Activated T-helper 1 cell treated with anti-CD3 and anti-CD28 coated beads, Interleukin-12 subunit alpha, Interleukin-12 subunit beta, Interleukin-2, Interleukin-4 antibody, amounts not matched to agents 30 ng/mL and 10 ng/mL and 1 ng/mL, durations not matched to agents 14 hours and 24 hours and 36 hours (primary cell): ENCODE results near the gene MYH9. TPM values are rescaled to one million over a fixed set of nuclear protein-coding genes. Genes with fewer than 3 reads are reported as not detected.
"Not testable (repeated sequence)": the region's sequence is repeated elsewhere in the genome, so short reads cannot be mapped to it uniquely, and the experiment has no call there.

Experiments used
- DNase-seq: peaks from one replicate; pipeline ENCODE4 v3.0.0; 2021; ENCODE audit warnings: low spot score
- H3K27ac Mint-ChIP-seq: one replicate; pipeline ENCODE4 v1.8.0; 2021; ENCODE audit warnings: mild to moderate bottlenecking, mixed read lengths
- H3K27me3 Mint-ChIP-seq: one replicate; pipeline ENCODE4 v1.8.0; 2022; ENCODE audit warnings: mild to moderate bottlenecking, moderate library complexity, mixed read lengths; ENCODE audit not compliant: insufficient read depth
- H3K36me3 Mint-ChIP-seq: one replicate; pipeline ENCODE4 v1.8.0; 2021; ENCODE audit warnings: low read depth, mixed read lengths
- H3K4me1 Mint-ChIP-seq: one replicate; pipeline ENCODE4 v1.8.0; 2021; ENCODE audit warnings: low read depth, mixed read lengths
- H3K4me3 Mint-ChIP-seq: one replicate; pipeline ENCODE4 v1.8.0; 2021; ENCODE audit warnings: mild to moderate bottlenecking, moderate library complexity, mixed read lengths
- H3K9me3 Mint-ChIP-seq: one replicate; pipeline ENCODE4 v1.8.0; 2021; ENCODE audit warnings: mixed read lengths
- intact Hi-C: fragments of 100-400 bp; cut with micrococcal nuclease; formaldehyde crosslinking; loops from one replicate; pipeline ENCODE4 v1.15.1; 2024
- total RNA-seq: library from RNA; stranded (reverse); gene quantifications from 2 replicates; pipeline ENCODE4 v1.2.3, GENCODE V29; 2022

MYH9 gene
- total RNA-seq, 1 donor from 2014 or later = 618 TPM

GRCh38 chr22:36271231-36271630, 116.5 kb downstream of the MYH9 start:
- H3K4me1 Mint-ChIP-seq, intact Hi-C loops, H3K9me3 Mint-ChIP-seq, H3K27ac Mint-ChIP-seq, H3K4me3 Mint-ChIP-seq, DNase-seq, H3K27me3 Mint-ChIP-seq: not testable (repeated sequence)
- H3K36me3 Mint-ChIP-seq = peaks cover 15% of the 10 kb centered on the region

GRCh38 chr22:36267896-36268485, 119.8 kb downstream of the MYH9 start:
- Mint-ChIP-seq H3K9me3 (no peaks in the 10 kb centered on the region), H3K4me1 (no peaks in the 10 kb centered on the region), H3K27me3 (no peaks in the 10 kb centered on the region), H3K4me3 (no peak overlapping the region), H3K27ac (no peak overlapping the region), H3K36me3 (peaks cover 33% of the 10 kb centered on the region)
- no peak for DNase-seq
- intact Hi-C loops = no loop called here

- no peak overlapping the region for H3K4me3 Mint-ChIP-seq
- no peak overlapping the region for H3K27ac Mint-ChIP-seq
- no peak for DNase-seq
- H3K4me1 Mint-ChIP-seq = no peaks in the 10 kb centered on the region
- no peaks in the 10 kb centered on the region for H3K27me3 Mint-ChIP-seq
- H3K9me3 Mint-ChIP-seq = no peaks in the 10 kb centered on the region
- peaks cover 41% of the 10 kb centered on the region for H3K36me3 Mint-ChIP-seq
- intact Hi-C loops = no loop called here
Measured at GRCh38 chr22:36267058-36267457, 120.7 kb downstream of the MYH9 start.

- H3K27me3 Mint-ChIP-seq, H3K4me3 Mint-ChIP-seq, H3K4me1 Mint-ChIP-seq, DNase-seq, H3K27ac Mint-ChIP-seq, intact Hi-C loops, H3K9me3 Mint-ChIP-seq: not testable (repeated sequence)
- H3K36me3 Mint-ChIP-seq = peaks cover 62% of the 10 kb centered on the region
Measured at GRCh38 chr22:36263886-36264664, 123.7 kb downstream of the MYH9 start.

- H3K27ac Mint-ChIP-seq, DNase-seq, H3K27me3 Mint-ChIP-seq, H3K9me3 Mint-ChIP-seq, intact Hi-C loops, H3K4me3 Mint-ChIP-seq: not testable (repeated sequence)
- H3K4me1 Mint-ChIP-seq = peaks cover 15% of the 10 kb centered on the region
- peaks cover 65% of the 10 kb centered on the region for H3K36me3 Mint-ChIP-seq
Measured at GRCh38 chr22:36263216-36263673, 124.5 kb downstream of the MYH9 start.

GRCh38 chr22:36262307-36262706, 125.5 kb downstream of the MYH9 start:
- H3K27me3 Mint-ChIP-seq, intact Hi-C loops: not testable (repeated sequence)

GRCh38 chr22:36261675-36262074, 126.1 kb downstream of the MYH9 start:
- H3K27ac Mint-ChIP-seq, DNase-seq, H3K4me3 Mint-ChIP-seq, H3K9me3 Mint-ChIP-seq, H3K27me3 Mint-ChIP-seq, intact Hi-C loops: not testable (repeated sequence)
- H3K4me1 Mint-ChIP-seq = peaks cover 26% of the 10 kb centered on the region
- H3K36me3 Mint-ChIP-seq = peaks cover 63% of the 10 kb centered on the region

More at GRCh38 chr22:36262307-36262706, 125.5 kb downstream of the MYH9 start:
- not testable (repeated sequence) for H3K9me3 Mint-ChIP-seq, DNase-seq, H3K4me3 Mint-ChIP-seq, H3K27ac Mint-ChIP-seq
- Mint-ChIP-seq H3K4me1 (peaks cover 21% of the 10 kb centered on the region), H3K36me3 (peaks cover 66% of the 10 kb centered on the region)

GRCh38 chr22:36259615-36260300, 128.0 kb downstream of the MYH9 start:
- no peak for DNase-seq
- no peak overlapping the region for H3K4me3 Mint-ChIP-seq
- no peaks in the 10 kb centered on the region for H3K9me3 Mint-ChIP-seq
- intact Hi-C loops = loop anchor here (2.0 kb wide), 1 partner anchor 17 kb away; no protein-coding TSS in a partner anchor
- H3K4me1 Mint-ChIP-seq = peaks cover 45% of the 10 kb centered on the region
- H3K27me3 Mint-ChIP-seq = no peaks in the 10 kb centered on the region
- peak overlapping the region; percentile 44 for H3K27ac Mint-ChIP-seq
- H3K36me3 Mint-ChIP-seq = peaks cover 56% of the 10 kb centered on the region

- intact Hi-C loops = loop anchor here (2.0 kb wide), 1 partner anchor 18 kb away; no protein-coding TSS in a partner anchor
- Mint-ChIP-seq H3K4me1 (peaks cover 53% of the 10 kb centered on the region), H3K36me3 (peaks cover 56% of the 10 kb centered on the region), H3K27me3 (no peaks in the 10 kb centered on the region), H3K27ac (peak overlapping the region; percentile 76), H3K9me3 (no peaks in the 10 kb centered on the region), H3K4me3 (peak overlapping the region; percentile 16)
- peak; percentile 25 for DNase-seq
Measured at GRCh38 chr22:36258701-36259614, 128.8 kb downstream of the MYH9 start.

GRCh38 chr22:36257948-36258670, 129.7 kb downstream of the MYH9 start:
- peak overlapping the region; percentile 76 for H3K27ac Mint-ChIP-seq
- H3K36me3 Mint-ChIP-seq = peaks cover 48% of the 10 kb centered on the region
- no peaks in the 10 kb centered on the region for H3K9me3 Mint-ChIP-seq
- intact Hi-C loops = loop anchor here (2.0 kb wide), 1 partner anchor 19 kb away; no protein-coding TSS in a partner anchor
- no peaks in the 10 kb centered on the region for H3K27me3 Mint-ChIP-seq
- peak overlapping the region; percentile 16 for H3K4me3 Mint-ChIP-seq
- peaks cover 62% of the 10 kb centered on the region for H3K4me1 Mint-ChIP-seq
- DNase-seq = no peak

GRCh38 chr22:36257308-36257707, 130.5 kb downstream of the MYH9 start:
- Mint-ChIP-seq H3K27ac (no peak overlapping the region), H3K36me3 (peaks cover 43% of the 10 kb centered on the region), H3K27me3 (no peaks in the 10 kb centered on the region), H3K4me3 (no peak overlapping the region), H3K9me3 (no peaks in the 10 kb centered on the region), H3K4me1 (peaks cover 70% of the 10 kb centered on the region)
- DNase-seq = no peak
- intact Hi-C loops = no loop called here

- Mint-ChIP-seq H3K9me3 (no peaks in the 10 kb centered on the region), H3K4me1 (peaks cover 76% of the 10 kb centered on the region), H3K27ac (peak overlapping the region; percentile 19), H3K4me3 (peak overlapping the region; percentile 12), H3K27me3 (no peaks in the 10 kb centered on the region), H3K36me3 (peaks cover 36% of the 10 kb centered on the region)
- intact Hi-C loops = no loop called here
- no peak for DNase-seq
Measured at GRCh38 chr22:36256478-36256877, 131.3 kb downstream of the MYH9 start.
